HEK293 (cell line): ENCODE measurements around the gene PALM3.

Experiments used
- EGR2 ChIP-seq: fragments of 450-650 bp; formaldehyde crosslinking; IDR thresholded peaks from 2 replicates; pipeline ENCODE4 v1.5.1; 2016; ENCODE audit warnings: low read depth, missing biosample characterization, missing genetic modification characterization
- PATZ1 ChIP-seq: fragments of 450-650 bp; formaldehyde crosslinking; IDR thresholded peaks from 2 replicates; pipeline ENCODE4 v1.5.1; 2016; ENCODE audit warnings: missing biosample characterization, missing genetic modification characterization
- PRDM2 ChIP-seq: fragments of 450-650 bp; formaldehyde crosslinking; IDR thresholded peaks from 2 replicates; pipeline ENCODE4 v1.5.1; 2016; ENCODE audit warnings: missing biosample characterization, missing genetic modification characterization, borderline replicate concordance
- PRDM6 ChIP-seq: fragments of 450-650 bp; formaldehyde crosslinking; IDR thresholded peaks from 2 replicates; pipeline ENCODE4 v1.5.1; 2017; ENCODE audit warnings: missing biosample characterization, missing genetic modification characterization
- TSHZ1 ChIP-seq: fragments of 450-650 bp; formaldehyde crosslinking; IDR thresholded peaks from 2 replicates; pipeline ENCODE4 v1.5.1; 2016; ENCODE audit warnings: missing biosample characterization, missing genetic modification characterization, borderline replicate concordance
- ZBTB17 ChIP-seq: fragments of 450-650 bp; formaldehyde crosslinking; IDR thresholded peaks from 2 replicates; pipeline ENCODE4 v1.5.1; 2016; ENCODE audit warnings: missing biosample characterization, missing genetic modification characterization
- ZBTB26 ChIP-seq: fragments of 450-650 bp; formaldehyde crosslinking; optimal IDR thresholded peaks from 2 replicates; pipeline ENCODE3; 2016; ENCODE audit warnings: missing biosample characterization, mild to moderate bottlenecking, missing genetic modification characterization
- ZFHX2 ChIP-seq: fragments of 450-650 bp; formaldehyde crosslinking; conservative IDR thresholded peaks from 2 replicates; pipeline ENCODE4 v1.5.1; 2016; ENCODE audit warnings: missing biosample characterization, missing genetic modification characterization
- ZFP41 ChIP-seq: fragments of 450-650 bp; formaldehyde crosslinking; IDR thresholded peaks from 2 replicates; pipeline ENCODE4 v1.5.1; 2016; ENCODE audit warnings: missing biosample characterization, missing genetic modification characterization, borderline replicate concordance
- ZNF121 ChIP-seq: fragments of 450-650 bp; formaldehyde crosslinking; IDR thresholded peaks from 2 replicates; pipeline ENCODE4 v1.5.1; 2016; ENCODE audit warnings: missing biosample characterization, missing genetic modification characterization
- ZNF16 ChIP-seq: fragments of 450-650 bp; formaldehyde crosslinking; IDR thresholded peaks from 2 replicates; pipeline ENCODE4 v1.5.1; 2016; ENCODE audit warnings: low read depth, missing biosample characterization, missing genetic modification characterization
- ZNF214 ChIP-seq: fragments of 450-650 bp; formaldehyde crosslinking; IDR thresholded peaks from 2 replicates; pipeline ENCODE4 v1.5.1; 2017; ENCODE audit warnings: missing biosample characterization, mild to moderate bottlenecking, missing genetic modification characterization, borderline replicate concordance
- ZNF26 ChIP-seq: fragments of 450-650 bp; formaldehyde crosslinking; IDR thresholded peaks from 2 replicates; pipeline ENCODE4 v1.5.1; 2016; ENCODE audit warnings: missing biosample characterization, missing genetic modification characterization
- ZNF366 ChIP-seq: fragments of 450-650 bp; formaldehyde crosslinking; conservative IDR thresholded peaks from 2 replicates; pipeline ENCODE4 v1.5.1; 2016; ENCODE audit warnings: missing biosample characterization, missing genetic modification characterization
- ZNF473 ChIP-seq: fragments of 450-650 bp; formaldehyde crosslinking; IDR thresholded peaks from 2 replicates; pipeline ENCODE4 v1.5.1; 2017; ENCODE audit warnings: missing biosample characterization, missing genetic modification characterization
- ZNF488 ChIP-seq: fragments of 450-650 bp; formaldehyde crosslinking; IDR thresholded peaks from 2 replicates; pipeline ENCODE4 v1.5.1; 2016; ENCODE audit warnings: missing biosample characterization, missing genetic modification characterization
- ZNF626 ChIP-seq: fragments of 450-650 bp; sonication (Bioruptor Pico); formaldehyde crosslinking; IDR thresholded peaks from 2 replicates; pipeline ENCODE4 v1.5.1; 2018; ENCODE audit warnings: missing biosample characterization, missing genetic modification characterization, inconsistent platforms
- ZNF670 ChIP-seq: fragments of 450-650 bp; formaldehyde crosslinking; IDR thresholded peaks from 2 replicates; pipeline ENCODE4 v1.5.1; 2016; ENCODE audit warnings: missing biosample characterization, missing genetic modification characterization, low read depth
- ZNF677 ChIP-seq: fragments of 450-650 bp; IDR thresholded peaks from 2 replicates; pipeline ENCODE4 v1.5.0; 2018; ENCODE audit warnings: missing biosample characterization, mild to moderate bottlenecking, missing genetic modification characterization, moderate library complexity
- ZNF701 ChIP-seq: fragments of 450-650 bp; formaldehyde crosslinking; IDR thresholded peaks from 2 replicates; pipeline ENCODE4 v1.5.1; 2016; ENCODE audit warnings: missing biosample characterization, missing genetic modification characterization
- ZNF843 ChIP-seq: fragments of 450-650 bp; formaldehyde crosslinking; IDR thresholded peaks from 2 replicates; pipeline ENCODE4 v1.5.1; 2016; ENCODE audit warnings: missing biosample characterization, missing genetic modification characterization

The PALM3 gene

GRCh38 chr19:14006766-14007562, 54.9 kb downstream of the PALM3 start (continued):
- peak; percentile 33; the same call in 1 of the 2 replicates for TF ChIP-seq PRDM6
- TF ChIP-seq ZNF701 (tag by site-specific recombination), result no peak
- TF ChIP-seq PATZ1 (tag by site-specific recombination), result peak; percentile 98
- peak; percentile 39; the same call in 1 of the 2 replicates for TF ChIP-seq ZNF121 (tag by site-specific recombination)
- TF ChIP-seq ZNF488 (tag by site-specific recombination), result no peak; the same call in 1 of the 2 replicates
- no peak for TF ChIP-seq ZNF214
- no peak for TF ChIP-seq ZNF626
- peak; percentile 66 for TF ChIP-seq EGR2 (tag by site-specific recombination)
- TF ChIP-seq ZNF843, result peak; percentile 76
- no peak for TF ChIP-seq ZNF670 (tag by site-specific recombination)
- TF ChIP-seq ZFP41, result no peak
- peak; percentile 98 for TF ChIP-seq ZBTB26 (tag by site-specific recombination)
- TF ChIP-seq ZNF26 (tag by site-specific recombination), result no peak
- peak; percentile 95 for TF ChIP-seq ZBTB17 (tag by site-specific recombination)
- no peak for TF ChIP-seq ZNF16 (tag by site-specific recombination)
- TF ChIP-seq ZNF366 (tag by site-specific recombination), result peak; percentile 84
- TF ChIP-seq PRDM2 (tag by site-specific recombination), result no peak
- no peak for TF ChIP-seq ZNF473
- TF ChIP-seq TSHZ1 (tag by site-specific recombination), result peak; percentile 65
- no peak for TF ChIP-seq ZNF677
- peak; percentile 64 for TF ChIP-seq ZFHX2
